Superior temporal gyrus (tissue), 1 donor: ENCODE results near the gene ATP4B.

Experiments used
- DNase-seq: peaks from one replicate; pipeline ENCODE4 v3.0.0-alpha.2; 2016; ENCODE audit errors: extremely low spot score

ATP4B gene

DNA sequence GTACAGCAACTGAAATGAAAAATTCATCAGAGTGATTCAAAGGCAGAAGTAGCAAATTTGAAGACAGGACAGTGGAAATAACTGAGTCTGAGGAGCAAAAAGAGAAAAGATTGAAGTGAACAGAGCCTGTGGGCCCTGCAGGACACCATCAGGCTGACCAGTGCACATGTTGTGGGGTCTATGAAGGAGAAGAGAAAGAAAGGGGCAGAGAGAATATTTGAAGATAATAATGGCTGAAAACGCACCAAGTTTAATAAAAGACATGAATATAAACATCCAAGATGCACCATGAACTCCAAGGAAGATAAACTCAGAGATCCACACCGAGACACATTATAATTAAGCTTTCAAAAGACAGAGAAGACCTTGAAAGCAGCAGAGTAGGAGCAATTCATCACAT is 15.4 kb downstream of the ATP4B start:
- DNase-seq, result no peak

DNA sequence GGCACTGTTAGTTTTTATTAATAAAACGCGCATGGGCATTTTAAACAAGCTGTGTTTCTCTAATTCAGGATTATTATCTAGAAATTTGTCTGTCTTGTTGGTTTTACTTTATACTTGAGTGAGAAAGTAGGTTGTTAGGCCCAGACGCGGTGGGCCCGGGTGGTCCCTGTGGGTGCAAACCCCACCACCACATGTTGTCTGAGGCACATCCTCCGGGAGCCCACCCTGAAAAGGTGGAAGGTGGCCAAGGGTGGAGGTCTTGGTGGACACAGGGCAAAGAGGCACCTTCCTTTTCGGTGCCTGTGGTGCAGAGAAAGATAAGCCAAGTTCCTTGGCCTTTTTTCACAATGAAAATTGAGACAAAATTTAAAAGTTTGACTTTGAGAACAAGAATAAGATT is 16.6 kb downstream of the ATP4B start:
- DNase-seq, result no peak

DNA sequence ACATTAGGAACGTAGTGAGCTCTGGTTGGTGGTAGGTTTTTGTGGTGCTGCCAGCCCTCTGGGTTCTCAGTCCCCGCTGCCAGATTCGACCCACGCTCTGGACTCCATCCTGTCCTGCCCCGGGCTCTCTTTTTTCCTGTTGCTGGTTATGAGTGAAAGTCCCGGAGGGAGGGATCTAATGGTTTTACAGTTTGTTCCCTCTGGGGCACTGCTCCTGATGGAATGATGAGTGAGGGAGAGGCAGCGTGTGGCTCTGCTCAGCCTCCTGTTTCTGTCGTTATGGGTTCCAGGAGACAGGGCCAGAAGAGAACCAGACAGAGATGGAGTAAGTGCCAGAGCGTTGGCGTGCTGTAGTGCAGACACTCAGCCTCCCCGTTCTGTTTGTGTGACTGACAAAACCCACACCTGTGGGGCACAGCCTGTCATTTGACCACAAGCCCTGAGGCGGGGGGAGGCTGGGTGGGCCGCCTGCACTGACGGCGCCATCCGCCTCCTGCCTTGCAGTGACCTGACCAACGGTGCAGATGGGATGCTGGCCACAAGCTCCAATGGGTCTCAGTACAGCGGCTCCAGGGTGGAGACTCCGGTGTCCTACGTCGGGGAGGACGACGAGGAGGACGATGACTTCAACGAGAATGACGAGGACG is 18.3 kb downstream of the ATP4B start:
- DNase-seq, result no peak

DNA sequence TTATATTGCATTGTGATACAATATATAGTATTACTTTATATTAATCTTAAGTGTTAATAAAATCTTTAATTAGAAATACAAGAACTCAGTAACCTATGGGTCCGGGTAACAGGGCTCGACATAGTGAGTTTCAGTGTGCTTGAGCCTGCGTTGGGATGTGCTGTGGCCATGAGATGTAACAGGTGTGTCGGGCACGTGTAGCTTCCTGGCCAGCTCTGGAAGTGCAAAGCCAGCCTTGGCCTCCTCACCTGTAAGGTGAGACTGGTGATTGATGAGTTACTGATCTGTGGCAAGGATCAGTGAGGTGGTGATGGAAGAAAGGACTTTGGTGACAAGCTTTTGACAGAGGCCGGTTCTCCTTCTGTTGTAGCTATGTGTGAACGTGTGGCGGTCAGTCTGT is 19.2 kb downstream of the ATP4B start:
- DNase-seq, result no peak

DNA sequence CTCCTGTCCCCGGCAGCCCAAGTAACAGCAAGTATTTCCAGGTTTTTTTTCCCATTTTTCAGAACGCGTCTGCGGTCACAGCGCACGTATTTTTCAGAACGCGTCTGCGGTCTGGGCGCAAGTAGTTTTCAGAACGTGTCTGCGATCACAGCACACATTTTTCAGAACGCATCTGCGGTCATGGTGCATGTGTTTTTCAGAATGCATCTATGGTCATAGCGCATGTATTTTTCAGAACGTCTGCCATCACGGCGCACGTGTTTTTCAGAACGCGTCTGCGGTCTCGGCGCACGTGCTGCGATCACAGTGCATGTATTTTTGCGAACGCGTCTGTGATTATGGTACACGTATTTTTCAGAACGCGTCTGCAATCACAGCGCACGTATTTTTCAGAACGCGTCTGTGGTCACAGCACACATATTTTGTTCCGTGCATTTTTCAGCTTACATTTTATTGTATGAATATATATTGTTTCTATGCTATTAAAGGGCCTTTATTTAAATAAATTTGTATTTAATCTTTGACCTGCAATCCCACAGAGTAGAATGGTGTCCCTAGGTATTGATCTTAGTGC is 19.7 kb downstream of the ATP4B start:
- DNase-seq, result no peak

- DNase-seq, result no peak
Observed at GRCh38 chr13:113637262-113638160, 20.5 kb downstream of the ATP4B start.

DNA sequence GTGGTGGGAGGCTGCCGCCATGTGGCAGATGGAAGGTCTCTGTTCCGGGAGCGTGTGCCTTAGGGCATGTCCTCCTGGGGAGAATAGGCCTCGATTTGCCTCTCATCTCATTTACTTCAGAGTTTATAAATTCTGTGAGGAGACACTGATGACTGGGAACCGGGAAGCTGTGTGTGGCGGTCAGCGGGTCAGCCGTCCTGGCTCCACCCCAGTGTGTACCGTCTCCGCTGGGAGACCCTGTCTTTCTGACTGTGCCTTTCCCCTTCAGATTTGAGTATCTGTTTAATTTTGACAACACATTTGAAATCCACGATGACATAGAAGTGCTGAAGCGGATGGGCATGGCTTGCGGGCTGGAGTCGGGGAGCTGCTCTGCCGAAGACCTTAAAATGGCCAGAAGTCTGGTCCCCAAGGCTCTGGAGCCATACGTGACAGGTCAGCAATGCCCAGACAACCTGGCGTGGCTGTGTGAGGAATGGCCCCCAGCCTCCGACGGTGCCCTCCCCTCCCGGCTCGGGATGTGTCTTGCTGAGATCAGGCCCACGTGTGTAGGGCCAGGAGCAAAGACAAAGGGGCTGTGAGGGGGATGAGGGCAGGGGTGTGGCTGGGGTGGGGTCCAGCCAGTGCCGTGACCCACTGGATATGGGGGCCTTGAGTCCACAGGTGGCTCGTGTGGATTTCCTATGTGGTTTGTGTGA is 21.6 kb downstream of the ATP4B start:
- DNase-seq, result no peak

DNA sequence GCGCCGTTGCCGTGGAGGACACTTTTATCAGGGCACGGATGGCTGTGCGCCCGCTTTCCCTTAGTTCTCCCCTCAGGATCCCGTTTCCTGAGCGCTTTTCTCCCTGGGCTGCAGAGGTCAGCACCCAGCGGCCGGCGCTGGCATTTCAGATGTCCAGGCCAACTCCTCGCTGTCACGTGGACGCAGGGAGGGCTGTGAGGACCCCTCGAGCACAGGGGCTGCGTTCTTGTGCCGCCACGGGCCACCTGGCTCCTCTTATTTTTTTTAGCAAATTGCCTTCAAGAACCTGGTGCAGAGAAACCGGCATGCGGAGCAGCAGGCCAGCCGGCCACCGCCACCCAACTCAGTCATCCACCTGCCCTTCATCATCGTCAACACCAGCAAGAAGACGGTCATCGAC is 22.3 kb downstream of the ATP4B start:
- no peak for DNase-seq

DNA sequence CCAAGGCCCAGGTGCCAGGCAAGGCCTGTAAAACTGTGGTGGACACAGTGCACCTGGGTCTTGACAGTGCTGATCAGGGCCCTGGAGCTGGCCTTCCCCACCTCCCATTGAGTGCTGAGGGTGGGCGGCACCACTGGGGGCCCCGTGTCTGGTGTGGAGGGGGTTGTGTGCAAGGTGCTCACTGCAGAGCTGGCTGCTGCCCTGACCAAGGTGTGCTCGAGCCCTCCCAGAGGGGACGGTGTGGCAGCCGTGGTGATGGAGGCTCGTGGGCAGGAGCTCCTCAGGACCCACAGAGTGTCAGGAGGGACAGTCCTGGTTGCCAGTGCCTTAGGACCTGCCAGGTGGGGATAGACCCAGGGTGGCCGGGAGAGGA is 23.0 kb downstream of the ATP4B start:
- no peak for DNase-seq

DNA sequence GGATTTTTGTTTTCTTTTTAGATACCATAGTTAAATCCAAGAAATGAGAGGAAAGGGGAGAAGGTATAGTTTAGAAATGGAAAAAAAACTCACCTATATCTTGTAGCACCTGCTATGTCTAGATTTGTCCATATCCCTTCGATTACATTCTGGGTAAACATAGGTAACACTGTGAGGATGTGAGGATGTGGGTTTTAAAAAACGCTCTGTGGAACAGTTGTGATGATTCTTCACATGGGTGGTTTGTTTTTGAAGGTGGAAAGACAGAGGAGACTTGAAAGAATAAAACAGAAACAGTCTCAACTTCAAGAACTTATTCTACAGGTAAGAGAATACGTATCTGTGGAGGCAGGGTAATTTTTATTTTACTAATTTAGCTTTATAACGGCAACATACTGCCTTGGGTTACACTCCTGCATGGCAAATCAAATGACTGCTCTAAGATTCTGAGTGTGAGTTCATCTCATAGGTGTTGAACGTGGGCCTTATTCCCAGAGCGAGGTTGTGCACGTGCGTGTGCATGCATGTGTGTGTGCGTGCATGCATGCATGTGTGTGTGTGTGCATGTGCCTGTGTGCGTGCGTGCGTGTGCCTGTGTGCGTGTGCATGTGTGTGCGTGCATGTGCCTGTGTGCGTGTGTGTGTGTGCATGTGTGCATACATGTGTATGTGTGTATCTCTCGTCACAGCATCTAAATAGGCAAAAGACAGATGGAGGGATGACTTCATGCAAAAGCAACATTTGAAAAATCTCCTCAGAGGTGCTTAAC is 23.5 kb downstream of the ATP4B start:
- no peak for DNase-seq

- DNase-seq, result no peak
Observed at GRCh38 chr13:113633485-113633873, 24.5 kb downstream of the ATP4B start.

DNA sequence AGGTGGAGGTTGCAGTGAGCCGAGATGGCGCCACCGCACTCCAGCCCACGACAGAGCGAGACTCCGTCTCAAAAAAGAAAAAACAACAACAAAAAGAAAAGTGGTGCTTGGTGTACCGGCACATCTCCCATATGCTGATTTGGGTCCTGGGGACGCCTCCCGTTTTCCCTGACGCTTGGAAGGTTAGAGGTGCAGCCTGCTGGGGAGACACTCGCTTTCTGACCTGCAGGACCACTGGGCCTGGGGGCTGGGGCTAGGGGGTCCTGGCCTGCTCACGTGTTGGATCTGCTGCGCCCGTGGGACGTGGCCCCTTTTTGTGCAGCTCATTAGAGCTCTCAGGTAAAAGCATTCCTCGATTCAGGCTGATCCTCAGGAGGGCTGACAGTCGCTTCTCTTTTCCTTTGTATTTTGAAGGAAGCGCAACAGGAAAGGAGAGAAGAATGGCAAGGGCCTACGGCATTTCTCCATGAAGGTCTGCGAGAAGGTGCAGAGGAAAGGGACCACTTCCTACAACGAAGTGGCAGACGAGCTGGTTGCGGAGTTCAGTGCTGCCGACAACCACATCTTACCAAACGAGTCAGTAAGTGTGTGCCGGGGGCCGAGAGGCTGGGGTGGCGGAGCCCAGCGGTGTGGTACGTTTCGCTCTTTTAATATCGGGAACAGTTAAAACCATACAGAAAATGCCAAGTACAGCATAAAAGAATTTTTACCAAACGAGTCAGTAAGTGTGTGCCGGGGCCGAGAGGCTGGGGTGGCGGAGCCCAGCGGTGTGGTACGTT is 25.1 kb downstream of the ATP4B start:
- DNase-seq, result no peak

DNA sequence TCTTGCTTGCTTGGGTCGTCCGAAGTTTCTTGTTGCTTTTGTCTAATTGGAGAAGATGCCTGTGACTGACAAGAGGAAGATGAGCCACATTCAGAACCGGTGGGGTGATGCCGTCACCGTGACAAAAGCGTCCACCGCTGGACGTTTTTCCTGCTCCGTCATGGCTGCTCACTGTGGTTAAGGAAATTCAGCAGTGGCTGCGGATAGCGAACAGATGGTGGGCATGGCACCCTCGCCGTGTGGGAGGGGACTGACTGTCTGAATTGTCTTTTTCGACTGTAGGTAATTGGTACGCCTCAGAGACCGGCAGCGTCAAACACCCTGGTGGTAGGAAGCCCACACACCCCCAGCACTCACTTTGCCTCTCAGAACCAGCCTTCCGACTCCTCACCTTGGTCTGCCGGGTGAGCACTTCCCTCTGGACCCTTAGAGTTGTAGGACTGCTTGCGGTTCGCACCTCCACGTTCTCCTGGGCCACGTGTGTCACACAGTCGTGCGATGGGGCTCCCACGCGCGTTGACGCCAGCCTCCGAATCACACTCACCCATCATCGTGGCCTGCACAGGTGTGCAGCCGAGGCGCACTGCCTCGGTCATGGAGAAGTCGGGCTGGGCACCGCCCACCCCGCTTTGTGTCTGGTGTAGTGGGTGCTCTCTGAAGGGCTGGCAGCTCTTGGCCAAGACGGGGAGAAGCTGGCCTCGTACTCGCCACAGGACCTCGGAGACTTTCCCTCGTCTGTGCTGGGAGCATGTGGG is 26.5 kb downstream of the ATP4B start:
- no peak for DNase-seq

GRCh38 chr13:113630804-113631203 is 27.2 kb downstream of the ATP4B start:
- no peak for DNase-seq

GRCh38 chr13:113630296-113630695 is 27.7 kb downstream of the ATP4B start:
- no peak for DNase-seq

DNA sequence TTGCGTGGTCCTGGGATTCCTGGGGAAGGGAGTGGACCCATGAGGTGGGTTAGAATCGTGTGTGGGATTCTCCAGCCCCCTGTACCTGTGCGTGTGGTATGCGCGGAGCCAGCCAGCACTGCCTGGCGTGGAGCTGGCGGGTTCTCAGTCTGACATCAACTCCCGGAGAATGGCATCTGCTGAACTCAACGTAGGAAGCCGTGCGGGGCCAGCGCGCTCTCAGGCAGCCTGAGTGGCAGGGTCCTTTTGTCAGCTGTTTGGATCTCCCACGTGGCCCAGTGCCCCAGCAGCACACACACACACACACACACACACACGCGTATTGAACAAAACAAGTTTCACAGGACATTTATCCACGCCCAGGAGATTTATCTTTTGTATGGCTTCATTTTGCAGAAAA is 28.1 kb downstream of the ATP4B start:
- no peak for DNase-seq

GRCh38 chr13:113628291-113629270 is 29.4 kb downstream of the ATP4B start:
- no peak for DNase-seq

GRCh38 chr13:113627136-113627535 is 30.9 kb downstream of the ATP4B start:
- DNase-seq, result no peak
